ENCODE results near the gene PAQR6.
A peak's percentile ranks its signal among the peaks of the same experiment; 100 is the strongest.

Gene PAQR6, protein sequence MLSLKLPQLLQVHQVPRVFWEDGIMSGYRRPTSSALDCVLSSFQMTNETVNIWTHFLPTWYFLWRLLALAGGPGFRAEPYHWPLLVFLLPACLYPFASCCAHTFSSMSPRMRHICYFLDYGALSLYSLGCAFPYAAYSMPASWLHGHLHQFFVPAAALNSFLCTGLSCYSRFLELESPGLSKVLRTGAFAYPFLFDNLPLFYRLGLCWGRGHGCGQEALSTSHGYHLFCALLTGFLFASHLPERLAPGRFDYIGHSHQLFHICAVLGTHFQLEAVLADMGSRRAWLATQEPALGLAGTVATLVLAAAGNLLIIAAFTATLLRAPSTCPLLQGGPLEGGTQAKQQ

DNA sequence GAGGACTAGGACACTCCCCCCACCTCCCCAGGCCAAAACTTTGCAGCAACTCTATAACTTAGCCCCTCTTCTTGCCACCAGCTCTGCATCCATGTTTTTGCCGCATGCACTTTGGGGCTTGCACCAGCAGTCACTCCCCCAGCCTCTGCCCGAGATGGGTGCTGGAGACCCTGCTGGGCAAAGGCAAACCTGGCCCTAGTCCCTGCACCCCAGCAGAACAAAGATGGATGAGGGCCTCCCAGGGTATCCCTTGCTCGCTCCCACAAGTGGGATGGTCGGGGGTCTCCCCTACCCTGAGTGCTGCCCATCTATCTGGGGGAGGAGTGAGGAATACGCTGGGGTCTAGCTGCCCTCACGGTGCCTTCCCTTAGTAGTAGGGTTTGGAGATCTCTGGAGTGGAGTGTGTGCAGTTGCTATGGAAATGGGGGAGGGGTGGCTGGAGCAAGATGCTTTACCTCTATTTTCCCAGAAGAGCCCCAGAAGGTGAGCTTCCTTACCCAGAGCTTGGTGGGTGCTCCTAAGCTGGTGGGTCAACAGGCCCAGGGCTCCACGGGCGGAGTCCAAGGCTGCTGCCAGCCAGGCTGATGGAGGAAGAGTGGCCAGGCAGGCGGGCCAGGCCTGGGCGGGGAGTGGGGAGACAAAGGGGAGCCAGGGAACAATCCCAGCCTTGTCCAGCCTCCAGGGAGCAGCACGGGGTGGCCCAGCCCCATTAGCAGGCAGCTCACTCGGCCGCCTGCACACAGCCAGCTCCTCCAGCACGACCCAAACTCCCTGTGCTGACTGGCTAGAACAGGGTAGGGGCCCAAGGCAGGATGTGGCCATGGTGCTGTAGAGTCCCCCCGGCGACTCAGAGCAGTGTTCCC lies at the start of gene PAQR6:
Gene PAQR6, minus strand, starts transcription at position 597 of the 863 bp plus-strand sequence. CDS start 1,325 bp downstream, outside the sequence.
- H3K27ac Mint-ChIP-seq = peak within 1 kb of the TSS; percentile 46
- CTCF ChIA-PET = interaction anchor here (0.6 to 1.1 kb wide), 2 partner anchors 22 to 106 kb away, joined by 3 read pairs; no protein-coding TSS in a partner anchor
- H3K4me3 Mint-ChIP-seq = no peak within 1 kb of the TSS

DNA sequence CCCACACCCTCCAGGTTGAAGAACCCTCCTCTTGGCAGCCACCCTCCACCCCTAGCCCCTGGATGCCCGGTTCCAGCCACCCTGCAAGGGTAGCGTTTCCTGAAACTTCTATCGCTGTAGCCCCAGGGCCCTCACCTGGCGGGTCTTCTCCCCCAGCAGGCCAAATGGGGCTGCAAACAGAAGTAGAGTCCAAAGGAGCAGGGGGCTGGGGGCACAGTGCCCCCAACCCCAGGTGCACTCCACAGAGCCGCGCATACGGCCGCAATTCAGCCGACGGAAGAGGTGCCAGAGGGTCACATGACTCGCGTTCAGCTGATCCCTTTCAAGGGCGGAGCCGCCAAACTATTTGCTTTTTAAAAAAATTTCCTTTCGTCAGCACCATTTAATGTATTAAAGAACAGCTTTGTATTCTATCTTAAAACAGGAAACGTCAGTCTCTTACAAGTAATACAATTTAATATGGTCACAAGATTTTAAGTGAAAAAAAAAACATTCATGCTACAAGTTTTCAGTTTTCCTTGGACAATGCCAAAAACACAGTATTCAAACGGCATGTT lies 47.6 kb upstream of the PAQR6 start, which contains the start of gene GLMP:
Gene GLMP, minus strand, starts transcription at position 289 of the 557 bp plus-strand sequence. Its CDS starts 34 bp downstream, at position 255.
- peak within 1 kb of the TSS; percentile 77 for H3K27ac Mint-ChIP-seq
- peaks cover 6% of the 10 kb centered on the region for H3K36me3 Mint-ChIP-seq
- CTCF ChIA-PET = interaction anchor here (1.8 kb wide), 1 partner anchor 15 kb away, joined by 4 read pairs; no protein-coding TSS in a partner anchor

More for the DNA sequence above, at the start of gene PAQR6:
- no peaks in the 10 kb centered on the region for H3K9me3 Mint-ChIP-seq
- peaks cover 21% of the 10 kb centered on the region for H3K36me3 Mint-ChIP-seq
- no peak for DNase-seq
- peaks cover 38% of the 10 kb centered on the region for H3K4me1 Mint-ChIP-seq
- peaks cover 3% of the 10 kb centered on the region for H3K27me3 Mint-ChIP-seq

GRCh38 chr1:156293895-156294294 lies 46.0 kb upstream of the PAQR6 start:
- CTCF ChIA-PET = interaction anchor here (0.9 to 1.1 kb wide), 2 partner anchors 10 to 163 kb away, joined by 3 read pairs; partner anchors contain the start of gene TMEM79
- Mint-ChIP-seq H3K27me3 (no peaks in the 10 kb centered on the region), H3K4me3 (no peak overlapping the region)

More for the DNA sequence above, 47.6 kb upstream of the PAQR6 start, which contains the start of gene GLMP:
- no peaks in the 10 kb centered on the region for H3K9me3 Mint-ChIP-seq
- peak; percentile 81 for DNase-seq
- H3K27me3 Mint-ChIP-seq = no peaks in the 10 kb centered on the region
- peaks cover 20% of the 10 kb centered on the region for H3K4me1 Mint-ChIP-seq
- peak within 1 kb of the TSS; percentile 90 for H3K4me3 Mint-ChIP-seq

DNA sequence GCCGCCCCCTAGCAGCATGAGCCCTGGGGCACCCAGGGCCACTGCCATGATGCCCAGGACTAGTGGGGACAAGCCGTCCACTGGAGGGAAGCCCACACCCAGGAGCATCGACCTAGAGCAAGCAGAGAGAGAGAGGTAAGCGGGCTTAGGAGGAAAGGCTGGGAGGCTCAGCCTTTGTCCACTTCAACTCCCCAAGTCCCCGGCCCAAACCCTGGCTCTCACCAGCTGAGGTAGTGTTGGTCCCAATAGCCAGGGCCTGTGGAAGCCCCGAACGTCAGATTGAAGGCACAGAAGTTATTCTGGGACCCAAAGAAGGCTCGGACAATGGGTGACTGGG lies 45.2 kb upstream of the PAQR6 start:
- H3K27me3 Mint-ChIP-seq = no peaks in the 10 kb centered on the region
- H3K4me3 Mint-ChIP-seq = peak overlapping the region; percentile 12
- H3K4me1 Mint-ChIP-seq = peaks cover 20% of the 10 kb centered on the region
- H3K36me3 Mint-ChIP-seq = peaks cover 11% of the 10 kb centered on the region
- no peaks in the 10 kb centered on the region for H3K9me3 Mint-ChIP-seq
- CTCF ChIA-PET = interaction anchor here (0.9 to 1.1 kb wide), 2 partner anchors 10 to 163 kb away, joined by 3 read pairs; partner anchors contain the start of gene TMEM79
- H3K27ac Mint-ChIP-seq = no peak overlapping the region
- DNase-seq = no peak

More at GRCh38 chr1:156293895-156294294, 46.0 kb upstream of the PAQR6 start:
- Mint-ChIP-seq H3K27ac (no peak overlapping the region), H3K36me3 (peaks cover 8% of the 10 kb centered on the region), H3K4me1 (peaks cover 20% of the 10 kb centered on the region), H3K9me3 (no peaks in the 10 kb centered on the region)
- DNase-seq = no peak

DNA sequence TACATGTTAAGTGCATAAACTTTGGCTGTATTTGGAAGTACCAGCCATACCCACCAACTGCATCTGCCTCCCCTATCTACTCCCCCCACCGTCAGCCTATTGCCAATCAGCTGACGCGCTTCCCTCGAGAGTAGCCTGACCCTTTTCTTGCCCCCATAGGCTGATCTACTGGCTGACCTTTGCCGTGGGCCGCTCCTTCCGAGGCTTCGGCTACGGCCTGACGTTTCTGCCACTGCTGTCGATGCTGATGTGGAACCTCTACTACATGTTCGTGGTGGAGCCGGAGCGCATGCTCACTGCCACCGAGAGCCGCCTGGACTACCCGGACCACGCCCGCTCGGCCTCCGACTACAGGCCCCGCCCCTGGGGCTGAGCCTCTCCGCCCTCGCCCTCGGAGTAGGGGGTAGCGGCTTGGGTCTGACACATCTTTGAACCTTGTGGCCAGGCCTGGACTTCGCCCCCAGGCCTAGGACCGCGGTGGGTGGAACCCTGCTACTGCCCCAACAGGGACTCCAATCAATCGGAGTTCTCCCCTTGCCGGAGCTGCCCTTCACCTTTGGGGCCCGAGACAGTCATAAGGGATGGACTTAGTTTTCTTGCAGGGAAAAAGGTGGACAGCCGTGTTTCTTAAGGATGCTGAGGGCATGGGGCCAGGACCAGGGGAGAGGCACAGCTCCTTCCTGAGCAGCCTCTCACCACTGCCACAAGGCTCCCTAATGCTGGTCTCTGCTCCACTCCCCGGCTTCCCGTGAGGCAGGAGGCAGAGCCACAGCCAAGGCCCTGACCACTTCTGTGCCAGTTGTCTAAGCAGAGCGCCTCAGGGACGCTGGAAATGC lies 43.6 kb upstream of the PAQR6 start:
- DNase-seq = no peak
- Mint-ChIP-seq H3K27me3 (no peaks in the 10 kb centered on the region), H3K36me3 (peaks cover 11% of the 10 kb centered on the region), H3K9me3 (no peaks in the 10 kb centered on the region), H3K4me1 (peaks cover 20% of the 10 kb centered on the region), H3K27ac (no peak overlapping the region), H3K4me3 (no peak overlapping the region)
- CTCF ChIA-PET = interaction anchor here (1.2 kb wide), 1 partner anchor 28 kb away, joined by 3 read pairs; no protein-coding TSS in a partner anchor

- CTCF ChIA-PET = no interaction called here
- peaks cover 14% of the 10 kb centered on the region for H3K36me3 Mint-ChIP-seq
- no peak overlapping the region for H3K4me3 Mint-ChIP-seq
- H3K9me3 Mint-ChIP-seq = no peaks in the 10 kb centered on the region
- H3K4me1 Mint-ChIP-seq = peaks cover 10% of the 10 kb centered on the region
- H3K27ac Mint-ChIP-seq = no peak overlapping the region
- H3K27me3 Mint-ChIP-seq = no peaks in the 10 kb centered on the region
- DNase-seq = no peak
Observed at GRCh38 chr1:156289857-156290256, 42.0 kb upstream of the PAQR6 start.

GRCh38 chr1:156286061-156286460 lies 38.2 kb upstream of the PAQR6 start:
- H3K4me3 Mint-ChIP-seq = no peak overlapping the region

GRCh38 chr1:156285437-156285836 lies 37.6 kb upstream of the PAQR6 start:
- H3K9me3 Mint-ChIP-seq = no peaks in the 10 kb centered on the region
- no peak overlapping the region for H3K4me3 Mint-ChIP-seq
- CTCF ChIA-PET = no interaction called here
- peaks cover 33% of the 10 kb centered on the region for H3K4me1 Mint-ChIP-seq
- no peaks in the 10 kb centered on the region for H3K27me3 Mint-ChIP-seq
- no peak for DNase-seq
- peaks cover 11% of the 10 kb centered on the region for H3K36me3 Mint-ChIP-seq
- no peak overlapping the region for H3K27ac Mint-ChIP-seq

More at GRCh38 chr1:156286061-156286460, 38.2 kb upstream of the PAQR6 start:
- Mint-ChIP-seq H3K27me3 (no peaks in the 10 kb centered on the region), H3K36me3 (peaks cover 11% of the 10 kb centered on the region), H3K4me1 (peaks cover 27% of the 10 kb centered on the region), H3K9me3 (no peaks in the 10 kb centered on the region), H3K27ac (peak overlapping the region; percentile 42)
- no peak for DNase-seq
- CTCF ChIA-PET = interaction anchor here (1.4 kb wide), 1 partner anchor 145 kb away, joined by 3 read pairs; no protein-coding TSS in a partner anchor

- no peak for DNase-seq
- H3K36me3 Mint-ChIP-seq = peaks cover 11% of the 10 kb centered on the region
- H3K27ac Mint-ChIP-seq = no peak overlapping the region
- H3K4me3 Mint-ChIP-seq = no peak overlapping the region
- no peaks in the 10 kb centered on the region for H3K27me3 Mint-ChIP-seq
- CTCF ChIA-PET = interaction anchor here (1.4 kb wide), 1 partner anchor 34 kb away, joined by 4 read pairs; no protein-coding TSS in a partner anchor
- H3K4me1 Mint-ChIP-seq = peaks cover 39% of the 10 kb centered on the region
- H3K9me3 Mint-ChIP-seq = no peaks in the 10 kb centered on the region
Observed at GRCh38 chr1:156284757-156285156, 36.9 kb upstream of the PAQR6 start.

GRCh38 chr1:156284112-156284511 lies 36.3 kb upstream of the PAQR6 start, which contains the start of gene TMEM79:
Gene TMEM79 (plus strand): TSS chr1:156284325. CDS start chr1:156285227, 902 bp downstream.
- Mint-ChIP-seq H3K9me3 (no peaks in the 10 kb centered on the region), H3K36me3 (peaks cover 8% of the 10 kb centered on the region), H3K27me3 (no peaks in the 10 kb centered on the region), H3K27ac (peak within 1 kb of the TSS; percentile 88), H3K4me1 (peaks cover 39% of the 10 kb centered on the region), H3K4me3 (peak within 1 kb of the TSS; percentile 82)
- no peak for DNase-seq
- CTCF ChIA-PET = interaction anchor here (1.2 to 1.8 kb wide), 4 partner anchors 10 to 187 kb away, joined by 3 to 6 read pairs (median 4); no protein-coding TSS in a partner anchor

GRCh38 chr1:156283521-156283920 lies 35.7 kb upstream of the PAQR6 start:
- Mint-ChIP-seq H3K27ac (peak overlapping the region; percentile 47), H3K36me3 (peaks cover 8% of the 10 kb centered on the region), H3K27me3 (no peaks in the 10 kb centered on the region), H3K4me3 (peak overlapping the region; percentile 82), H3K9me3 (no peaks in the 10 kb centered on the region), H3K4me1 (peaks cover 39% of the 10 kb centered on the region)
- no peak for DNase-seq
- CTCF ChIA-PET = interaction anchor here (1.2 to 1.8 kb wide), 4 partner anchors 10 to 187 kb away, joined by 3 to 6 read pairs (median 4); no protein-coding TSS in a partner anchor

DNA sequence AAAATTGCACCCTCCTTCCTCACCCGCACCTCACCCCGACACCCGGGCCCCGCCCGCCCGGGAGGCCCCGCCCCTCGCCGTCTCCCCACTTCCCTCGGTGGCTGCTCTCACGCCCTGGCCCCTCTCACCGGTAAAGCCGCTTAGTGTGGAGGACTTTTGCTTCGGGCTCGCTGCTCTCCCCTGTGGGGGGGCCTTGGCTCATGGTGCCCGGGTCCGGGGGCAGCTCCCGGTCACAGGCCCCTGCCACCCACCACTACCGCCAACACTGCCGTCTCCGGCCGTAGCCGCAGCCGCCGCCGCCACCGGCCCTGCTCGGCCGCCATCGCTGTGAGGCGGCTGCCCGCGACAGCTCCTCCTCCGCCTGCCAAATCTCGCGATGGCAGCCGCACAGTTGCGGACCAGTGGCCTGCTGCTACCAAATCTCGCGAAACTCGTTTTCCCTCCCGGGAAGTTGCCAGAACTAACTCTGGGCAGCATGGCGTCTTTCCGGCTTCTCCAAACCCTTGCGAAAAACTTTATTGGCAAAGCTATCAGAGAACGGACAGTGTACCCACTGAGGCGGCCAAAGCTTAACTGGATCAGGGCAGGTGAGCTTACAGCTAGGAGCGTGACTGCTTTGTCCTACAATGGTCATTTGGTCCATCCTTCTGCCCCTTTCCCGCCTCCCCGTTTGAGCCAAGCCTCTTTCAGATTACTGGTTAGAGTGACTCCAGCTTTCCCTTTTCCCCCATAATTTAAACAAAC lies 34.8 kb upstream of the PAQR6 start, which contains the start of gene SMG5:
Gene SMG5, minus strand, starts transcription at position 347 of the 744 bp plus-strand sequence. Its CDS starts 145 bp downstream, at position 202.
- CTCF ChIA-PET = interaction anchor here (0.7 to 3.5 kb wide), 6 partner anchors 11 to 186 kb away, joined by 3 to 11 read pairs (median 4); no protein-coding TSS in a partner anchor
- Mint-ChIP-seq H3K9me3 (no peaks in the 10 kb centered on the region), H3K27ac (peak within 1 kb of the TSS; percentile 88), H3K36me3 (peaks cover 16% of the 10 kb centered on the region), H3K27me3 (no peaks in the 10 kb centered on the region), H3K4me3 (peak within 1 kb of the TSS; percentile 82), H3K4me1 (peaks cover 39% of the 10 kb centered on the region)
- DNase-seq = peak; percentile 98

All from activated naive CD4-positive, alpha-beta T cell treated with anti-CD3 and anti-CD28 coated beads, Interleukin-2, amount 10 ng/mL, durations not matched to agents 7 days and 5 days (primary cell).